ENCODE data around the gene BAMBI.

BAMBI gene

DNA sequence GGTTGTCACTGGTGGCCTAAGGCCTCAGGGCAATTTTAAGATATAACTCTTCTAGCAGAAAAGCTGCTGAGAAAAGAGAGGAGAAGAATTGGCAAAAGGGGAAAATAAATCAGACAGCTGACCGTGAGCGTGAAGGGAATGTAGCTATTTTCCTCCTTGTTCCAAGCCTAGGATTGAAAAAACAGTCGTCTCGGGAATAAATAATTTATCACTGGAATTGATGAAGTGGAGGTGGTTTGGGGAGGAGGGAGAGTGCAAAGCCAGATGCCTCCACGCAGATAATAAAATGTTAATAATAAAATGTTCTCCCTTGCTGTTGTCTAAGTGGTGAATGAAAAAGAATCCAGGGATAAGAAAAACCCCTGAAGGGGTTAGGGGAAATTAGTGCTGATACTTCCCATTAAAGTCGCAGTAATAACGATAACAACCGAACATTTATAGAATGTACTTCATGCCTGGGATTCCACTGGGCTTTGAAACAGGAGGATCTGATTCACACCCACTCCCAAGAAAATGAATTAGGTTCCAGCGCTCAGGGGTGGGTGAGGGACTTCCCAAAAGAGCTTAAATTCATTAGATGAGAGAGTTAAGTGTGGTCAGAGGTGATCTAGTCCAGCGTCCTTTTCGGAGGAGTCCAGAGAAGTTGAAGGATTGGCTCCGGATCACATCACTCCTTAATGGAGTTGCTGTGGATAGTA is 27.3 kb downstream of the BAMBI start:
- DNase-seq (ENCODE audit: low read depth in 2 of 2), result no peak

DNA sequence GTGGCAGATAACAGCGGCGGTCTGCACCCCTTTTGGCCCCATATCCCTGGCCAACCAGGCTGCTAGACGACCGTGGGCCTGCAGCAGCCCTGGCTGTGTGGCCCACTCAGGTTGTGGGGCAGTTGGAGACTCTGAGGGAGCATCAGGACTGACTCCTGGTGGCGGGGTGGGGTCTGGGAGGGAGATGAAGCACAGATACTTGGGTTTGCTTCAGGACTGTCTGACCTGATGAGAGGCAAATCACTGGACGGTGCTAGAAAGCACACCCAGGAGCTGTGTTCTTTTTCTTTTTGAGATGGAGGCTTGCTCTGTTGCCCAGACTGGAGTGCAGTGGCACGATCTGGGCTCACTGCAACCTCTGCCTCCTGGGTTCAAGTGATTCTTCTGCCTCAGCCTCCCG is 28.2 kb downstream of the BAMBI start:
- no peak for DNase-seq (ENCODE audit: low read depth in 2 of 2)

DNA sequence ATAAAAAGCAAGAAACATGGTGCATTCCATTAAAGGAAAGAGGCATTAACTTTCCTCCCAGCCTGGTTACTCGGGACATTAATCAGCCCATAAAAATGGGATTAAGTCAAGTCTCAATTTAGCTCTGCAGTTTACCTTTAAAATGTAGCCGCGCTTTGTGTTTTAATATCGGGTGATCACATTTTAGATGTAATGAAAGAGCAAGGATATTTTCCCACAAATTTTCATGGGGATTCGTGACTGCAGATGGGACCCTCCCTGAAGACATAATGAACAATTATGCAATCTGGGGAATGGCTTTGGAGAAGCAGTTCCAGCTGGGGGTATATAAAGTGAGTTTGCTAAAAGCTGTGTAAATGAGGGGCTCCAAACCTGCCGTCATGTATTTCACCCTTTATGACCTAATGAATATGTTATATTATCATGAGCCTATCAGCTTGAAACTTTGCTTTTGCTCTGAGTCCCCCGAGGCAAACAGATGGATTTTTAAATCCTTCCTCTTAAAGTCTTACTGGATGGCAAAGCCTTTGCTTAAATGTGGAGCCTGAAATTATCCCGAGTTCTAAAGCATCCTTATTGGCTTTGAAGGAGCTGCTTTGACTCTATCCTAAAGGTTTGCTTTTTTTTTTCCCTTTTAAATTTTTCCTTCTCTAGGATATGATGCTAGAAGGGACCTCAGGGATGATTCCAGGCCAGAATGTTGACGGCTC is 31.8 kb downstream of the BAMBI start:
- DNase-seq (ENCODE audit: low read depth in 2 of 2), result no peak

DNA sequence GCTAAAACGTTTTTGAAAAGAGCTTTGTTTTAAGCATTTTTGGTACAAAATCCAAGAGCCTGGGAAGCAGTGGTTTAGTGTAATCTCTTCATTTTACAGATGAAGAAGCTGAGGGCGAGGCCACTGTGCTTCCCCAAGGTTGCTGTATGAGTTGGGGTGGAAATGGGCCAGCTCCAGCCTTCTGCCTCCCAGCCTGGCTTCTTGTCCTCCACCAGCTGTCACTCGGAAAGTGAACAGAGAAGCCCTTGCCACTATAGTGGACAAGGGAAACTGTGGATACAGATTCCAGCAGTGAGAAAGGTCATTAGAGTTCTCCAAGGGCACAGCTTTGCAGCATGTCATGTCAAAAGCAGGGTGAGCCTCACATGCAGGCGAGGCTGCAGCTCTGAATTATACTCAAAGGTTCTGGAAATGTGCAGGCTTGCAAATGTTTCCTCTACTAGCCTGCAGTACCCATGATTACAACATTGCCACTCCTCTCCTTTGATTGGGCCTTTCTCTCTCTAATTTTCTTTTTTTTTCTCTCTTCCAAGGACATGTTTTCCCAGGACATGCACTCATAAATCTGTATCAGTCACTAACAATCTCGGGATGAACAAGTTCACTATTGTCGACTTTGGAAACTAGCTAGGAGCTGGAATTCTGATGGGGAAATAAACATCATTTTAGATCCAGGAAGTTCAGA is 33.0 kb downstream of the BAMBI start:
- DNase-seq (ENCODE audit: low read depth in 2 of 2), result no peak

DNA sequence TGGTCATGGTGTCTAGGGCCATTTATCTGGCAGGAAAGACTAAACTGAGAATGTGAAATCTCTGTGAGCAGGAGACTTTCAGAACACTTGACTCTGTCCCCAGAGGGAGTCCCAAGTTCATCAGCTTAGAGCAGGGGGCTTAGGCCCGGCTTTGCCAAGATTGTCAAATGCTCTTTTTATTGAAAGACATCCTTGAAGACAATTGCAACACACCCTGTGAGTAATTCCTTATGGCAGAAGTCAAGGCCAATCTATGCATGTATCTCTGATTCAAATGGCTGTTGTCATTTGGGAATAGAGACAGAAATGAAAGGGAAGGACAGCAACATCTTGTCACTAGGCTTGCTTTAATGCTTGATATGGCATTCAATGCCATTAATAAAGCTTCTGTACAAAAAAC is 33.7 kb downstream of the BAMBI start:
- no peak for DNase-seq (ENCODE audit: low read depth in 2 of 2)

DNA sequence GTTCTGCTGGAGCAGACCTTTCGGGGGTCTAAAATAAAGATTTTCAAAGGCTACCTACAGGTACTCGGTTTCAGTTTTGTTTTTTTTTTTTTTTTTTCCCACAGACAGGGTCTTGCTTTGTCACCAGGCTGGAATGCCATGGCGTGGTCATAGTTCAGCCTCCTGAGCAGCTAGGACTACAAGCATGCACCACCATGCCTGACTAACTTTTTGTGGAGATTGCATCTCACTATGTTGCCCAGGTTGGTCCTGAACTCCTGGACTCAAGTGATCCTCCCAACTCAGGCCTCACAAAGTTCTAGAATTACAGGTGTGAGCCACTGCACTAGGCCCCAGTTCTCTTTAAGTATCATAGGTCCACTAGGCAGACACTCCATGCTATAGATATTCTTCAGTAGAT is 34.5 kb downstream of the BAMBI start:
- no peak for DNase-seq (ENCODE audit: low read depth in 2 of 2)

DNA sequence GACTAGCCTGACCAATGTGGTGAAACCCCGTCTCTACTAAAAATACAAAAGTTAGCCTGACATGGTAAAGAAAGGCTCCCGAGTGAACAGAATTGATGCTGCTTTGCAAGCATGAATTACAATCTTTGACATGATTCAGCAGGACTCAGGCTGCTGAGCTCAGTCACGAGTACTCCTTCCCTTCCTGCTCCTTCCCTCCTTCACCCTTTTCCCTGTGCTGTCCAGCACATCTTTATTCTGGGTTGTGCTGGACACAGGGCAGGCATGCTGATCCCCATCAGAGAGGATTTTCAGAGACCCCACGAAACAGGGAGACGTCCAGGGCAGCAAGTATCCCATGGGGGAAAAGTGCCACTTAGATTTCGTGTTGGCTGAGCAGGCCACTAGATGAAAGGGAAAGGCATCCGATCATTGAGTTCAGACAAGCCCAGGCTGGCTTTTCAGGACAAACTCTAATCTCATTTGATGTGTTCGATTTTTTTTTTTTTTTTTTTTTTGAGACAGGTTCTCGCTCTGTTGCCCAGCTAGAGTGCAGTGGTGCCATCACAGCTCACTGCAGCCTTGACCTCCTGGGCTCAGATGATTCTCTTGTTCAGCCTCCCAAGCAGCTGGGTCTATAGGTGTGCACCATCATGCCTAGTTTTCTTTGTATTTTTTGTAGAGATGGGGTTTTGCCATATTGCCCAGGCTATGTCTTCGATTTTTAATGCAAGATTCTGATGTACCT is 36.5 kb downstream of the BAMBI start:
- DNase-seq (ENCODE audit: low read depth in 2 of 2), result no peak

DNA sequence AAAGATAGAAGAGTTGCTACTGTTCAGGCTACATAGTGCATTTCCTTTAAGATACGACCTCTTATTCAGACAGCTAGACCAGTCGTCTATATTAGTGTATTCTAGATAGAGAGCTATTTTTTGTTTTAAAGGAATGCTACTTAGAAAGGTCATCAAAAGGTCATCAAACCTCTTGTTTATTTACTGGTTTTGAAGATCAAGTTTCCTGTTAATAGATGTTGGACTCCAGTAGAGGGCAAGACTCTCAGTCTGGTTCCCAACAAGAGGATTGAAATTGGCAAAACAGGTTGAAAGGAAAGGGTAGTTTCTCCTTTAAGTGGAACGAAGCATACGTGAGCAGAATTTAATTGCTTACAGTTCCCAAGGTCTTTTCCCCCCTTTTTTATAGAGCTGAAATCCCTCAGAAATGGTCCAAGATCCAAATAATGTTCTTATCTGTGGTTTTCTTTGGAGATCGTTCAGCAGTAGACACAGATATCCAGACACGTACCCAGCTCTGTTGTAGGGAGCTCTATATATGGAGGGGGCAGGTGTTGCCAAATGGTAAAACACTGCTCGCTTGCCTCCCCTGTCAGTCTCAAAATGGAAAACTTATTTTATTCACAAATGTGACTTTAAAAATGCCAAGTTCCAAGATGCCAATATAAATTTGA is 37.2 kb downstream of the BAMBI start:
- no peak for DNase-seq (ENCODE audit: low read depth in 2 of 2)

DNA sequence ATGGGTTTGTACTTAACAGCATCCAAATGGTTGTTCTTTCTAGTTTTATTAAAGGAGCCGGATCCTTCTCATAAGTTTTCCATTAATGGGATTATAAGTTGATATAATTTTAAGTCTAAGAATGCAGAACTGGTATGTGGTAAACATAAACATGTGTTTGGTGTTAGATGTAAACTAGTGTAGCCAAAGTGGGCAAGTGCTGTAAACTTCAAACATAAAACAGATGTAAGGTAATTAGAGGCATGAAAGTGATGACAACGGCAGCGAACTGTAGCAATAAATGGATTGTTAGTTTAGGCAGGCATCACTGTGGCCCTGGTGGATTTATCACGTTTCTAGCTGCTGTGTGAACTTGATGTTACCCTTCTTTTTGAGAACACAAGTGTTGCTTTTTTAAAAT is 37.9 kb downstream of the BAMBI start:
- DNase-seq (ENCODE audit: low read depth in 2 of 2), result no peak

DNA sequence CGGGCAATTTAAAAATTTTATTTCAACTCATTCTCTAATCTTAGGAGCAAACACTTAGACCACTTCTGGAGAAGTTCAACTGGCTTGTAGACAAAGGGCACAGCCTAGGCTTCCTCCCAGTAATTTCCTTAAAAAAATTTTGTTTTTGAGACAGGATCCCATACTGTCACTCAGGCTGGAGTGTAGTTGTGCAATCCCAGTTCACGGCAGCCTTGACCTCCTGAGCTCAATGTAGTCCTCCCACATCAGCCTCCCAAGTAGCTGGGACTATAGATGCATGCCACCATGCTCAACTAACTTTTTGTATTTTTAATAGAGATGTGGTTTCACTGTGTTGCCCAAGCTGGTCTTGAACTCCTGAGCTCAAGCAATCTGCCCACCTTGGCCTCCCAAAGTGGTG is 38.4 kb downstream of the BAMBI start:
- DNase-seq (ENCODE audit: low read depth in 2 of 2), result no peak

DNA sequence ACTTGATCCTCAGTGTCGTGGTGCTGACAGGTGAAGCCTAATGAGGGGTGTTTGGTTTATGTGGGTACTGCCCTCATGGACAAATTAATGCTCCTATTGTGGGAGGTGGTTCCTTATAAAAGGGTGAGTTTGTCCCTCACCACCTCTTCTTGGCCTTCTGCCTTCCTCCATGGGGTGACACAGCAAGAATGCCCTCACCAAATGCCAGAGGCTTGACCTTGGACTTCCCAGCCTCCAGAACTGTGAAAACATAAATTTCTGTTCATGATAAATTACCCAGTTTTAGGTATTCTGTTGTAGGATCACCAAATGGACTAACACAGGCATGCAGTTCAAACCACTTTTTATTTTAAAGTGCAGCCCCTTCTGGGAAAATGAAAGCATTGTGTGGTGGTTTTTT is 39.4 kb downstream of the BAMBI start:
- DNase-seq (ENCODE audit: low read depth in 2 of 2), result no peak

DNA sequence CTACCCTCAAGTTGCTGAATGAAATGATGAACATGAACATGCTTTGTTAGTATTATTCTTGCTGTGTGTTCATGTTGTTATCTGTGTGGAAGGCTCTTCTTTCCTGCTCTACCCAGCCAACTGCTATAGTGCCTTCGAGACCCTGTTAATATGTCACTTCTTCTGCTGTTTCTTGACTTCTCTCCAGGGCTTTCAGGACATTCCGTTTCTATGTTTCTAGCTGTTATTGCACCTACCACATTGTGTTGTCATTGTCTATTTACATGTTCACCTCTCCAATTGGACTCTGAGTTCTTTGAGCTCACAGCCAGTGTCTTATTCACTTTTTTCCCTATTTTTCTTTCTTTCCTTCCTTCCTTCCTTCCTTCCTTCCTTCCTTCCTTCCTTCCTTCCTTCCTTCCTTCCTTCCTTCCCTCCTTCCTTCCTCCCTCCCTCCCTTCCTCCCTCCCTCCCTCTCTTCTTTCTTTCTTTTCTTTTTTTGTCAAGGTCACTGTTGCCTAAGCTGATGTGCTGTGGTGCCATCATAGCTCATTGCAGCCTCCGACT is 40.4 kb downstream of the BAMBI start:
- DNase-seq (ENCODE audit: low read depth in 2 of 2), result no peak

DNA sequence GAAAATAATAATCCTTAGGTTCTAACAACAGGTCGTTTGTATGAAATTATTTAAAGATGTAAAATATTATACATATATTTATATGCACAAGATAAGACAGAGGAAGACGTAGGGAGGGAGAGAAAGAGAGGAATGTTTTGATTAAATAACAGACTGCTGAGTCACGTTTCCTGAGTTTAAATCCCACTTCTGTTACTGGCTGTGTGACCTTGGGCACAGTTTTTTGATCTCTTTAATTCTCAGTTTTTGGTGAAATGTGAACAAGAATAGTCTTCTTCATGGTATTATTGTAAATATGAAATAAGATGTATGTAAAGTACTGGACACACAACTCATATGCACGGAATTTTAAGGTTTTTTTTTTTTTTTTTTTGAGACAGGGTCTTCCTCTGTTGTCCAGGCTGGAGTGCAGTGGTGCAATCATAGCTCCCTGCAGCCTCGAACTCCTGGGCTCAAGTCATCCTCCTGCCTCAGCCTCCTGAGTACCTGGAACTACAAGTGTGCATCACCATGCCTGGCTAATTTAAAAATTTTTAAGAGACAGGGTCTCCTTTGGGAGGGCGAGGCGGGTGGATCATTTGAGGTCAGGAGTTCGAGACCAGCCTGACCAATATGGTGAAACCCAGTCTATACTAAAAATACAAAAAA is 42.6 kb downstream of the BAMBI start:
- DNase-seq (ENCODE audit: low read depth in 2 of 2), result no peak

DNA sequence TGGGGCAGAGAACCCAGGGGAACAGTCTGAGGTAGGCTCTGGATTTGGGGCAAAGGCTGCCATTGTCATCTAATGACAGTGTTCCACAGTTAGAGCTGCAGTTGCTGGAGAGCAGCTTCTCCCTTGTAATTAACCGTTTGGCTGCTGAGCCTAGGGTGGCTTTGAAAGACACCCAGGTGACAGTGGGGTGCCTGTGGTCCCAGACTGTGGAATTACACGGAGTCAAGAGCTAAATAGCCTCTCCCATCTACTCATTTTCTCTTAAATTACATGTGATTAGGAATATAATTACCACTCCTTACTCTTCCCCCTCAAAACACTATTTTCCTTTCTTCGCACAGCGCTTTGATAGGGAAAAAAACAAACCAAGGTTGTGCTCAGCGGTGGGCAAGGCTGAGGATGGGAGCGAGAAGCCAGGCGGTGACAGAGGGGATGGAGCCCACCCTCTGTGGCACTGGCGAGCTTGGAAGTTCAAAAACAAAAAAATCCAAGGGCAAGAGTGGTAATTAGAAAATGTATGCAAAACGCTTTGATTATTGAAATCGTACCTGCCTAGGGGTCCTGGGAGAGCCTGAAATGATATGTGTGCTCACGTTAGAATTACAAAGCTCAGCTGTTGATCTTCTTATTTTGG is 44.1 kb downstream of the BAMBI start:
- DNase-seq (ENCODE audit: low read depth in 2 of 2), result no peak

DNA sequence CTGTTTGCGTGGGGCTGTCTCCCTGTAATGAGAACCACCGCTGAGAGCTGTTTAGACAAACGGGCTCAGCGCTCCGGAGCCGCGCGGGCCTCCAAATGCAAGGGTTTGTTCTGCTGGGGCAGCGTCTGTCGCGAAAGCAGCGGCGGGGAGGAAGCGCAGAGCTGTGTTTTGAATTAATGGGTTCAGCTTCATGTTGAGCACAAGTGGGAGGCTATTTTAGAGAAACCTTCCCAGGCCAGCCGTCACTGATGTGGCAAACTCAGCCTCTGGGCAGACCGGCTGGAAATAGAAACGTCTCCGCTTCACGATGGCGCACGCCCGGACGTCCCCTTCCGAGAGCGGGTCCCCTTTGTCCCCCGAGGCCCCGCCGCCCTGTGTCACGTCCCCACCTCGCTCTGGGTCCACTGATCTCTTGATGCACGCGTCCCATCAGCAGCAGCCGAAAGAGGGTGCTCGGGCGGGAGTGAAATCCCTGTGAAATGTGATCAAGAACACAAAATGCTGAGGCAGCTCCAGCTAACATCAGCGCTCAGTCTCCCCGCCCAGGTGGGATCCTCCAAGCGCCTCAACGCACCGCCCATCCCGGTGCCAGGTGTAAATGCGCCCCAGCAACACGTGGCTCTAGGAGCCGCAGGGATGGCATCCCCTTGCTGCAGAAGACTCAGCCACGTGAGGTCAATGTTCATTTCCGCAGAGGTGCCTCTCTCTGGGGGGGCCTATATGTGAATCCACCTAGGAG is 44.9 kb downstream of the BAMBI start:
- DNase-seq (ENCODE audit: low read depth in 2 of 2), result no peak

DNA sequence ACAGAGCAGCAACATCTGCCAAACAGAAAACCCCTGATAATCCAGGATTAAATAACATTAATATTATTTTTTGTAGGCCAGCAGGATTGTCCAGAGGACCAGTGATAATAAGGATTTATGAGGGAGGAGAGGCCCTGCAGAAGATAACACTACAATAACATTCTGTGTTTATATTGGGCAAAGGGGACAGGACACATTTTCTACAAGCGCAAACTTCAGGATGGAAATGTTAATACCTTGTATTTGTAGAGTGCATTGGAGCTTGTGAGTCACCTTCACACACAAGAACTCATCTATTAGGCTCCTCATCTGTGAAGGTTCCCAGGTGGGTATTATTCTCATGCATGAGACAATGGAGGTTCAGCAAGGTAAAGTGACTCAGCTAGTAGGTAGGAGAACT is 51.0 kb downstream of the BAMBI start:
- DNase-seq (ENCODE audit: low read depth in 2 of 2), result no peak

DNA sequence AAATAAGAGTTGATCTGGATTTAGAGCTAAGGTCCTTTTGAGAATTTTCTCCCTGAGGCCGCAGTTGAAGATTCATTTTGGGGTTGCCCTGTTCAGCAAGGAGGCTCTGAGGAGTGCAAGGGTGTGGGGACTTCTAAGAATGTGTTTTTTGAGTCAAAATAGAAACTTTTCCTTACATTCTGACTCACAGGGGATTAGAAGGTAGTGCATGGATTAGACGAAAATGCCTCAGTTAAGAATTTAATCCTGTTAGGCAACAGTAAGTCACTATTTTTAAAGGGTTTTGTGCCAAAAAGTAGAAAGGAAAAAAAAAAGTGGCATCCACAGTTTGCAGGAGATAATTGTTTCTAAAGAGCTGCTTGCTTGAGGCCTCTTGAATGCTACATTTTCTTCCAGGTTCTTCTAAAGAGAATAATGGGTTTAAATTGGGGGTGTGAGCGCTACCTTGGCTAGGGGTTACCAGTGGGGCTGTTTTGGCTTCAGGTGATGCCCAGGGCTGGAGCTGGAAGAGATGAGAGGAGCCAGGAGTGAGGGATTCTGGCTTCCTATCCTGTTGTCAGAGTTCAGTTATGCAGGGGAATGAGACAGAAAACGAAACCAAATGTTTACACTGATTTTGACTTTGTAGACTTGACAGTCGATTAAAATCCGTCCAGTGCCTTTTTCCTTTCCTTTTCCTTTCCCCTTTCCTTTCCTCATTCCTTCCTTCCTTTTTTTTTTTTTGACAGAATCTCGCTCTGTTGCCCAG is 52.9 kb downstream of the BAMBI start:
- no peak for DNase-seq (ENCODE audit: low read depth in 2 of 2)

DNA sequence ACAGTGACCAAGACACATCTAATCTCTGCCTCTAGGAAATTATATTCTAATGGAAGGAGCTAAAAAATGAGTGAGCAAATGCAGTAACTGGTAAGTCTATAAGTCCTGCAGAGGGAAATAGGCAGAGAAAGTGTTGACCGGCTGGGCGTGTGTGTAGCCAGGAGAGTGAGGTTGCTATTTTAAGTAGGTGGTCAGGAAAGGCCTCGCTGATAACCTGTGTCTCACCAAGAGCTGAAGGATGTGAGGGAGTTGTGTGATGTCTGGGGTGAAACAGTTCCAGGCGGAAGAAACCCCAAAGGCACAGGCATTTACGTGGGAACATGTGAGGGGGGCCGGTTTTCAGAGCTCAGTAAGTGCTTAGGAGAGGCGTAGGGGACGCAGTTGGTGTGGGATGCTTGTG is 54.8 kb downstream of the BAMBI start:
- DNase-seq (ENCODE audit: low read depth in 2 of 2), result no peak

All from fibroblast of skin of left quadriceps (primary cell).